Motor neuron (in vitro differentiated cells): Measurements from ENCODE around the gene GTF2A1L. TPM values are rescaled to one million over a fixed set of nuclear protein-coding genes. Genes with fewer than 3 reads are reported as not detected.
"Not testable (repeated sequence)": the region's sequence is repeated elsewhere in the genome, so short reads cannot be mapped to it uniquely, and the experiment has no call there.

Experiments used
- ATAC-seq, 8 experiments: fragments of 200-7000 bp; cut with Tn5 transposase; replicated peaks in 6 of 8; 2 replicates each; pipeline ENCODE4 v1.8.0; 2021; ENCODE audit warnings: mild to moderate bottlenecking in 8 of 8, moderate library complexity in 8 of 8
- H3K27ac ChIP-seq, 2 donors: fragments of 250-450 bp; sonication (Bioruptor Pico); 2 replicates each; pipeline ENCODE4 v1.9.0; 2021; ENCODE audit warnings: antibody characterized with exemption in 2 of 2, mild to moderate bottlenecking in 2 of 2, moderate library complexity in 1 of 2
- H3K4me1 ChIP-seq, 2 donors: fragments of 250-450 bp; sonication (Bioruptor Pico); replicated peaks in 1 of 2; 2 replicates each; pipeline ENCODE4 v1.6.1; 2021; ENCODE audit warnings: antibody characterized with exemption in 2 of 2, mild to moderate bottlenecking in 2 of 2, moderate library complexity in 1 of 2
- H3K4me3 ChIP-seq, 5 donors: fragments of 250-450 bp; sonication (Bioruptor Pico); 2 replicates each; pipeline ENCODE4 v1.9.0; 2021; ENCODE audit warnings: antibody characterized with exemption in 5 of 5, mild to moderate bottlenecking in 5 of 5, moderate library complexity in 4 of 5
- WGBS, 10 experiments: fragments of 450-650 bp; shearing (Covaris generic); methylation state at CpG; one replicate each; pipeline ENCODE4 v1.0.0; 2022; 5-methylcytosine and 5-hydroxymethylcytosine counted together
- in situ Hi-C, 9 experiments: fragments of 400-800 bp; cut with MboI; loops; one replicate each; pipeline ENCODE4 v1.15.0; 2021; ENCODE audit warnings: low sequenced_read_pairs in 9 of 9, low pct_unique_long_range_greater_than_20kb in 2 of 9; ENCODE audit not compliant: unreplicated experiment in 9 of 9
- total RNA-seq, 8 experiments: library from RNA; unstranded; fragments of 300-600 nt; gene quantifications; 2 replicates each; pipeline versions ENCODE4 v1.2.3 to v1.2.4, GENCODE V29; 2022

GTF2A1L gene
- total RNA-seq, 8 experiments from 2014 or later: 0.54 to 19.0 (median 0.99) TPM

- in situ Hi-C loops: loop anchor here in 2 of 9 experiments (25.0 kb wide), 3 partner anchors 117 to 1867 kb away; no protein-coding TSS in a partner anchor
- Histone ChIP-seq H3K4me3 (no peak overlapping the region), H3K4me1 (no peaks in the 10 kb centered on the region), H3K27ac (no peak overlapping the region)
- WGBS, 10 experiments: 57 to 100% (median 96%) methylated on average over 1 to 5 of the region's 7 CpGs
- ATAC-seq: no peak
Observed at GRCh38 chr2:48620604-48621003, 2.9 kb downstream of the GTF2A1L start.

- not testable (repeated sequence) for H3K4me1 ChIP-seq, H3K27ac ChIP-seq, H3K4me3 ChIP-seq, ATAC-seq
- in situ Hi-C loops: loop anchor here in 2 of 9 experiments (25.0 kb wide), 3 partner anchors 115 to 1865 kb away; no protein-coding TSS in a partner anchor
- 60 to 100% (median 84%) methylated on average over 1 to 5 of the region's 5 CpGs; no CpG with 5 or more reads in 1 of the 10 experiments for WGBS, 10 experiments
Observed at GRCh38 chr2:48622691-48623090, 5.0 kb downstream of the GTF2A1L start.

GRCh38 chr2:48624696-48625095, 7.0 kb downstream of the GTF2A1L start:
- in situ Hi-C loops: loop anchor here in 2 of 9 experiments (25.0 kb wide), 3 partner anchors 113 to 1863 kb away; no protein-coding TSS in a partner anchor
- no peak for ATAC-seq
- Histone ChIP-seq H3K4me1 (no peaks in the 10 kb centered on the region), H3K4me3 (no peak overlapping the region), H3K27ac (no peak overlapping the region)
- WGBS, 10 experiments: 60 to 100% (median 88%) methylated on average over 1 to 2 of the region's 2 CpGs; no CpG with 5 or more reads in 1 of the 10 experiments

- ATAC-seq: no peak
- H3K27ac ChIP-seq: no peak overlapping the region
- in situ Hi-C loops: no loop called here
- H3K4me3 ChIP-seq: no peak overlapping the region
- no peaks in the 10 kb centered on the region for H3K4me1 ChIP-seq
Observed at GRCh38 chr2:48626047-48626446, 8.4 kb downstream of the GTF2A1L start.

GRCh38 chr2:48633143-48633542, 15.5 kb downstream of the GTF2A1L start:
- H3K4me1 ChIP-seq: no peaks in the 10 kb centered on the region
- no peak overlapping the region for H3K4me3 ChIP-seq
- in situ Hi-C loops: no loop called here
- no peak for ATAC-seq
- WGBS, 10 experiments: 20 to 100% (median 75%) methylated on average over 1 to 5 of the region's 5 CpGs; no CpG with 5 or more reads in 3 of the 10 experiments
- H3K27ac ChIP-seq: no peak overlapping the region

GRCh38 chr2:48635786-48636185, 18.1 kb downstream of the GTF2A1L start:
- H3K4me1 ChIP-seq: no peaks in the 10 kb centered on the region
- 0 to 100% (median 76%) methylated on average over 1 to 2 of the region's 2 CpGs; no CpG with 5 or more reads in 2 of the 10 experiments for WGBS, 10 experiments
- H3K27ac ChIP-seq: no peak overlapping the region
- in situ Hi-C loops: no loop called here
- ATAC-seq: no peak
- H3K4me3 ChIP-seq: no peak overlapping the region

- ATAC-seq: no peak
- 0 to 80% (median 43%) methylated on average over 1 of the region's 1 CpG; no CpG with 5 or more reads in 1 of the 10 experiments for WGBS, 10 experiments
- no peaks in the 10 kb centered on the region for H3K4me1 ChIP-seq
- in situ Hi-C loops: no loop called here
- H3K27ac ChIP-seq: no peak overlapping the region
- no peak overlapping the region for H3K4me3 ChIP-seq
Observed at GRCh38 chr2:48638261-48638660, 20.6 kb downstream of the GTF2A1L start.

GRCh38 chr2:48651158-48651790, 33.6 kb downstream of the GTF2A1L start:
- 0 to 100% (median 37%) methylated on average over 1 to 4 of the region's 4 CpGs for WGBS, 10 experiments

GRCh38 chr2:48668992-48669391, 51.3 kb downstream of the GTF2A1L start:
- WGBS, 10 experiments: 0 to 91% (median 54%) methylated on average over 1 of the region's 1 CpG; no CpG with 5 or more reads in 1 of the 10 experiments
- ATAC-seq: no peak
- in situ Hi-C loops: no loop called here
- no peaks in the 10 kb centered on the region for H3K4me1 ChIP-seq
- H3K4me3 ChIP-seq: no peak overlapping the region
- no peak overlapping the region for H3K27ac ChIP-seq

More at GRCh38 chr2:48651158-48651790, 33.6 kb downstream of the GTF2A1L start:
- ATAC-seq: peak in 2 of 8 experiments; percentile 41 to 77
- Histone ChIP-seq H3K4me3 (no peak overlapping the region), H3K27ac (no peak overlapping the region), H3K4me1 (peaks cover 0 to 14% of the 10 kb centered on the region in 2 donors)
- in situ Hi-C loops: no loop called here

GRCh38 chr2:48673581-48673980, 55.9 kb downstream of the GTF2A1L start:
- Histone ChIP-seq H3K4me3 (no peak overlapping the region), H3K27ac (no peak overlapping the region), H3K4me1 (peaks cover 0 to 6% of the 10 kb centered on the region in 2 donors)
- in situ Hi-C loops: no loop called here
- ATAC-seq: no peak
- WGBS, 10 experiments: 69 to 100% (median 97%) methylated on average over 1 to 3 of the region's 4 CpGs; no CpG with 5 or more reads in 2 of the 10 experiments

GRCh38 chr2:48674933-48675332, 57.3 kb downstream of the GTF2A1L start:
- no peak overlapping the region for H3K27ac ChIP-seq
- H3K4me3 ChIP-seq: no peak overlapping the region
- WGBS, 10 experiments: 27 to 90% (median 34%) methylated on average over 1 to 2 of the region's 2 CpGs; no CpG with 5 or more reads in 1 of the 10 experiments
- in situ Hi-C loops: no loop called here
- H3K4me1 ChIP-seq: peaks cover 0 to 6% of the 10 kb centered on the region in 2 donors
- peak in 1 of 8 experiments; percentile 23 for ATAC-seq

- ATAC-seq: no peak
Observed at GRCh38 chr2:48677450-48677849, 59.8 kb downstream of the GTF2A1L start.

GRCh38 chr2:48685126-48685525, 67.5 kb downstream of the GTF2A1L start:
- no peaks in the 10 kb centered on the region for H3K4me1 ChIP-seq
- in situ Hi-C loops: no loop called here
- H3K4me3 ChIP-seq: no peak overlapping the region
- no peak overlapping the region for H3K27ac ChIP-seq
- WGBS, 10 experiments: 83 to 100% (median 100%) methylated on average over 1 of the region's 1 CpG
- no peak for ATAC-seq

More at GRCh38 chr2:48677450-48677849, 59.8 kb downstream of the GTF2A1L start:
- in situ Hi-C loops: no loop called here
- 34 to 100% (median 88%) methylated on average over 1 to 2 of the region's 2 CpGs for WGBS, 10 experiments
- H3K4me1 ChIP-seq: peaks cover 0 to 6% of the 10 kb centered on the region in 2 donors
- H3K4me3 ChIP-seq: no peak overlapping the region
- H3K27ac ChIP-seq: no peak overlapping the region
